ENCODE results near the gene ASPG.

DNA sequence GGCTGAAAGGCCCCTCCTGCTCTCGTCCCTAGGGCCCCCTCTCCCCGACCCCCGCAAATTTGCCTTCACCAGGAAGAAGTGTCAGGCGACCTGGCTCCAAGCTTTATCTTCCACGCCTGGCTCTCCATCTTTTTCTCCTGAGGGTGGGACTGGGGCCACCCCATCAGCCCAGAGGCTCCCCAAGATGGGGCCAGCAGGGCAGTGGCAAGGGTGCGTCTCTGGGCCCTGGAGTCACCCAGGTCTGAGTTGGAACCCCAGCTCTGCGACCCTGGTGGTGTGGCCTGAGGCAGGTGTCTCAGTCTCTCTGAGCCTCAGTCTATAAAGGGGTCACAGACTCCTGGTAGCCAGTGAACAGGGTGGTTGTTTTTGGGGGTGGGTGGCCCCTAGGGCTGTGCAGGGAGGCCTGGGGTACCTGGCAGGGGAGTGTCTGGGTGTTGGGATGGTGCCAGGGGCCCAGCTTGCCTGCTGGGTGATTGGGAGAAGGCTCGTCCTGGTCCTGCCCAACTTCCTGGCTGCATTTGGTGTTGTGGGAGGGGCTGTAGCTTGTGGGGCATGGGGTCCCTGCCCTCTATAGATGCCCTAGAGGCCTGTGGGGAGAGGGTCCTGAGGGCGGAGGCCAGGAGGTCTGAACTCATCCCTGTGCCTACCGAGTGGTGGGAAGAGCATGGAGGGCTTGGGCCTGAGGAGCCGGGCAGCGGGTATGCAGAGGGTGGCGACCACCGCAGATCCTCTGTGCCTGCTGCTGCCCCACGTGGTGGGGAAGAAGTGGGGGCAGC, 60.5 kb downstream of the ASPG start:
- TF ChIP-seq, protein P1, sequence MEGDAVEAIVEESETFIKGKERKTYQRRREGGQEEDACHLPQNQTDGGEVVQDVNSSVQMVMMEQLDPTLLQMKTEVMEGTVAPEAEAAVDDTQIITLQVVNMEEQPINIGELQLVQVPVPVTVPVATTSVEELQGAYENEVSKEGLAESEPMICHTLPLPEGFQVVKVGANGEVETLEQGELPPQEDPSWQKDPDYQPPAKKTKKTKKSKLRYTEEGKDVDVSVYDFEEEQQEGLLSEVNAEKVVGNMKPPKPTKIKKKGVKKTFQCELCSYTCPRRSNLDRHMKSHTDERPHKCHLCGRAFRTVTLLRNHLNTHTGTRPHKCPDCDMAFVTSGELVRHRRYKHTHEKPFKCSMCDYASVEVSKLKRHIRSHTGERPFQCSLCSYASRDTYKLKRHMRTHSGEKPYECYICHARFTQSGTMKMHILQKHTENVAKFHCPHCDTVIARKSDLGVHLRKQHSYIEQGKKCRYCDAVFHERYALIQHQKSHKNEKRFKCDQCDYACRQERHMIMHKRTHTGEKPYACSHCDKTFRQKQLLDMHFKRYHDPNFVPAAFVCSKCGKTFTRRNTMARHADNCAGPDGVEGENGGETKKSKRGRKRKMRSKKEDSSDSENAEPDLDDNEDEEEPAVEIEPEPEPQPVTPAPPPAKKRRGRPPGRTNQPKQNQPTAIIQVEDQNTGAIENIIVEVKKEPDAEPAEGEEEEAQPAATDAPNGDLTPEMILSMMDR (conservative IDR thresholded peaks at IDR 0.05; ENCODE audit: low read length) = no peak
- no peak for TF ChIP-seq EZH2phosphoT487 (IDR thresholded peaks at IDR 0.05; ENCODE audit: borderline replicate concordance, low read depth, low read length)

Measured in OCI-LY7 (cell line).